Measurements from ENCODE around the gene MYO1D. TPM values are rescaled to one million over a fixed set of nuclear protein-coding genes. Genes with fewer than 3 reads are reported as not detected.
"Not testable (repeated sequence)": the region's sequence is repeated elsewhere in the genome, so short reads cannot be mapped to it uniquely, and the experiment has no call there.

The MYO1D gene
- polyA plus RNA-seq, 5 donors: 19.8 to 26.5 (median 25.0) TPM

DNA sequence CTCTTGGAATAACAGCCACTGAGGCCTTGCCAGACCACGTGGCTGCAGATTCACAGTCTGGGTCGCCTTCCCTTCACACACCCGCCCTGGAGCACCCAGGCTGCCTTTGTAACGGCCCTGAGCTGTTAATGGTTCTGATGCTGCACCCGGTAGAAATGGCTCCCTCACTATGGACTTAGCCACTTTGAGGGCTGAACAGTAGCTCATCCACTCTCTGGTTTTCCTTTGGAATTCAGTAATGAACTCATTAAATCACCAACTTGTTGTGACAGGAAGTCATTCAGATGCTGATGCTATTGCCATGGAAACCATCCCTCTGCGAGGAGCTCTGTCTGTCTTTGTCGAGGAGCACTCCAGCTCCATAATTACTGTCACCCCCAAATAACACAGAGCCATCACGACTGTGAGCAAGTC is 330.9 kb downstream of the MYO1D start:
- DNase-seq: no peak

DNA sequence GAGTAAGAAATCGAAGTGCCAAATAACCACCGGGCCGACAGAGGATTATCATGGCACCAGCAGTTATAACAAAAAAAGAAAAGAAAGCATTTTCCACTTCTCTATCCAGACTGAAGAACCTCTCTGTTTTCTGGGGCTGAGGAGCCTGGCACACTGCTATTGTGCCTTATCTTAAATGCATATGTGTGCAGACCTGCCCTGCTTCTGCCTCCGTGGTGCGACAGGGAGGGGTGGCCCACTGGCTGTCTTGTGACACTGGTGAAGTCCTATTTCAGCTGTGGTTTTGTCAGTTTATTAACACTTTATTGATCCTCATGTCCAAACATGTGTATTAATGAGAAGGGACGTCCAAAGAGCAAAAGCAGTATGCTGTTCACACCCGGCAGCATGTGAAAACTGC is 334.7 kb downstream of the MYO1D start:
- DNase-seq: no peak

GRCh38 chr17:32541640-32542039 is 335.3 kb downstream of the MYO1D start:
- no peak for DNase-seq

GRCh38 chr17:32536736-32537643 is 339.9 kb downstream of the MYO1D start:
- no peak for DNase-seq

DNA sequence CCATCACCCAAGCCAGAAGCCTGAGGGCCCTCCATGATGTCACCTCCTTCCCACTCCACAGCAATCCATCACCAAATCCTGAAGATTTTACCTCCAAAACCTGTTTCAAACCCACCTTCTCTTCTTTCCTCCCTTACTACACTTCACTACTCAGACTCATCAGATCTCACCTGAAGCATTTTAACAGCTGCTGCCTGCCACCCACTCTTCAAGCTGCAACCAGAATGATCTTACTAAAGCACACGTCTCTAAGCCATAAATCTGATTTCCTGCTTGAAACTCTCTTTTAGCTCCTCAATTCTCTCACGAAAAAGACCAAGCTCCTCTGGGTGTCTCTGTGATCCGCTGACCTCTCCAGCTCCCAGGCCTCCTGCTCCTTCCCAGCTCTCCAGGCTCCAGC is 343.6 kb downstream of the MYO1D start:
- no peak for DNase-seq

- no peak for DNase-seq
These were observed 347.3 kb downstream of the MYO1D start for GRCh38 chr17:32529604-32530003.

GRCh38 chr17:32528825-32529224 is 348.1 kb downstream of the MYO1D start:
- no peak for DNase-seq

DNA sequence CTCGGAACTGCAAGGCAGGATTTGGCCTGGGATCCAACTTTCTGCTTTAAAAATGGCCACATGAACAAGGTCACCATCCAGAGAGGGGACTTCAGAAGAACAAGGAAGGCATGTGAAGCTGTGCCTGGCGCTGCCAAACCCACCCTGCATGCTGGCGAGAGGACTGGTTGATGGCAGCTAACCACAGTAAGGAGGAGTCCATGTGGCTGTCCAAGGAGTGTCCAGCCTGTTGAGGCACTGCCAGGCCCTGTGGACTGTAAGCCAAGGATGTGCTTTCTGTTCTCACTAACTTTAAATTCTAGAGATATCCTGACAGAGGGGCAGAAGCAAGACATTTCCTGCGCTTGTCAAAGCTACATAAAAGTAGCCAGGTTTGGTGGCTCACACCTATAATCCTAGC is 349.8 kb downstream of the MYO1D start:
- no peak for DNase-seq

DNA sequence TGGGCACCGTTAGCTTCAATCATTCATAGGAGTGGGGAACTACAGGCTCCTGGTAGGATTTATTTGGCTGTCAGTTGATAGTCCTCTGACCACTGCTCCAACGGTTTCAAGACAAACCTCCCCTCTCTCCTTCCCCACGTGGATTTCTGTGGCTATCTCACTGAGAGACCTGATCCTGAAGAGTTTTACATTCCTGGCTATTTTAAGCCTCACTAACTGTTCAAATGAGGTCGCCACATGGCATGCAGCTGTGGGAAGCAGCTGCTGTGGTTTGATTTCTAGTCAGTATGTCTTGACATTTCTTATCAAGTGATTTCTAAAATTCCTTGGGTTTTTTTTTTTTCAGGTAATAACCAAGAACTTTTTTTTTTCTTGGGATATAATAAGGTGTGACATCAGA is 351.8 kb downstream of the MYO1D start:
- no peak for DNase-seq

GRCh38 chr17:32524553-32524880 is 352.4 kb downstream of the MYO1D start:
- DNase-seq: not testable (repeated sequence)

DNA sequence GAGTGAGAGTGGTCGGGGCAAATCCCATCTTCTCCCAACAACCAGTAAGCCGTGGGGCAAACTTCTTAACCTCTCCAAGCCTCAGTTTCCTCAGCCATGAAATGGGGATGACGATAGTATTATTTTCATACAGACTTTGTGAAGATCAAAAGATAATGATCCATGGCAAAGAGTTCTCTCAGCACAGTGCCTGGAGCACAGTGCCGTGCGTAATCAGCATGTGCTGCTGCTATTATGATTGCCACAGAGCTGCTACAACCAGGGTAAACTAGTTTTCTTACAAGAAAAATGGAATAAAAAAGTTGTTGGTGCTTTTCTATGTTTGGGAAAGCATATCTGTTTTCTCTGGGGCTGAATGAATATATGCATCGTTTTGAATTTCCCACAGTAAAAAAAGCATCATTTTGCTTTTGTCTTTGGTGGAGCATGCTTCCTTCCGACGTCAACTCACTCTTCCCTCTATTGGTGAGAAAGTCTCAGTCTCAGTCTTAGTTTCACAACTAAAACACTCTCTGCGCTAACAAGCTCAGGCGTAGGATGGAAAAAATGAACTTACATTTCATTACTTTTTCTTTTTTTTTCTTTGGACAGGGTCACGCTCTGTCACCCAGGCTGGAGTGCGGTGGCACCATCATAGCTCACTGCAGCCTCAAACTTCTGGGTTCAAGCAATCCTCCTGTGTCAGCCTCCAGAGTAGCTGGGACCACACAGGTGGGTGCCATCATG is 352.9 kb downstream of the MYO1D start:
- DNase-seq: no peak

- no peak for DNase-seq
These were observed 353.8 kb downstream of the MYO1D start for GRCh38 chr17:32523017-32523680.

GRCh38 chr17:32520737-32521404 is 356.1 kb downstream of the MYO1D start:
- DNase-seq: no peak

- DNase-seq: no peak
These were observed 356.7 kb downstream of the MYO1D start for GRCh38 chr17:32520104-32520701.

- DNase-seq: peak in 1 of 2 donors; percentile 50
These were observed 357.5 kb downstream of the MYO1D start for GRCh38 chr17:32519228-32520103.

GRCh38 chr17:32518646-32519227 is 358.2 kb downstream of the MYO1D start:
- no peak for DNase-seq

DNA sequence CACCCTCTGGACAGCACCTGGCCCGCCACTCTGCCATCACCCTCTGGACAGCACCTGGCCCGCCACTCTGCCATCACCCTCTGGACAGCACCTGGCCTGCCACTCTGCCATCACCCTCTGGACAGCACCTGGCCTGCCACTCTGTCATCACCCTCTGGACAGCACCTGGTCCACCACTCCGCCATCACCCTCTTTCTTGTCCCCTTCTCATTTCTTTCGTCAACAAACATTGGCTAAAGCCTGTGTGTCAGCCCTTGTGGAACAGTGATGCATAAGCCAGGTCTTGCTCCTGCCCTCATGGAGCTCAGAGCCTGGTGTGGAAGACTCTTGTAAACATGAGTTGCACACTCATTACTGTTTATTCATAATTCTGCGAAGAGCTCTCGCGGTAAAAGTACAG is 358.9 kb downstream of the MYO1D start:
- DNase-seq: no peak

DNA sequence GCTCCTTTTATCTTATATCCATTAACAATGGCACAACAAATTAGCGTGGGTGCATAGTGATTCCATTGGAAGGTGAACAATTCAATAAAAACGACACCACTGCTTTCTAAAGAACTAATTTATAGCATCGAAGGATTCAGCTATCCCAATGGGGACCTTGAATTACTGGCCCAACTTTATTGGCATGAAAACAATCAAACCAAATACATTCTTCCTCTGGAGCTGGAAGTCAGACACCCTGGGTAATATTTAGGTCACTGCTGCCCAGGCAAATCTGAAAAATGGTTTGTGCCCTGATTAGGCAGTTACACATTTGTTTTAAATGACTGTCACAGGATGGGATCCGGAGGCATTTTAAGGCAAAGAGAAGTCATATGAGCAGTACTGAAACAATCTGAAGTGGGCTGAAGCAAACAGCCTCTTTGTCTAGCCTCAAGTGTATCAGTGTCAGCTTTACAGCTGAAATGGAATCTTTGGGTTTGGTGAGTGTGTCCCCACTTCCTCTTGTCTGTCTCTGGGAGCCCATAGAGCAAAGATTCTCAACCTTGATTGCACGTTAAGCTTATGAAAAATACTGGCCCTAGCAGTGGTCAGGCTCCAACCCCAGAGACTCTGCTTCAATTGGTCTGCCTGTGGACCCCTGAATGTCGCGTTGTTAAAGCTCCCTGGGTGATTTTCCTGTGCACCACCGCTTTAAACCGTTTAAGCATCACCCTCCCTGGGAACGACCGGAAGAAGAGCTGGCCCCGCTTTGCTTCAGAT is 359.8 kb downstream of the MYO1D start:
- no peak for DNase-seq

- DNase-seq: no peak
These were observed 360.5 kb downstream of the MYO1D start for GRCh38 chr17:32516450-32516849.
